GM18498 (cell line): Measurements from ENCODE around the gene ZFYVE21.
A peak's percentile ranks its signal among the peaks of the same experiment; 100 is the strongest.

Experiments
- ATAC-seq: cut with Tn5 transposase; IDR thresholded peaks from one replicate; pipeline ENCODE4 v1.9.1; 2021; ENCODE audit warnings: mild to moderate bottlenecking, moderate library complexity; ENCODE audit not compliant: unreplicated experiment

ZFYVE21 gene

GRCh38 chr14:103704708-103705107 is 10.9 kb upstream of the ZFYVE21 start:
- ATAC-seq: no peak

DNA sequence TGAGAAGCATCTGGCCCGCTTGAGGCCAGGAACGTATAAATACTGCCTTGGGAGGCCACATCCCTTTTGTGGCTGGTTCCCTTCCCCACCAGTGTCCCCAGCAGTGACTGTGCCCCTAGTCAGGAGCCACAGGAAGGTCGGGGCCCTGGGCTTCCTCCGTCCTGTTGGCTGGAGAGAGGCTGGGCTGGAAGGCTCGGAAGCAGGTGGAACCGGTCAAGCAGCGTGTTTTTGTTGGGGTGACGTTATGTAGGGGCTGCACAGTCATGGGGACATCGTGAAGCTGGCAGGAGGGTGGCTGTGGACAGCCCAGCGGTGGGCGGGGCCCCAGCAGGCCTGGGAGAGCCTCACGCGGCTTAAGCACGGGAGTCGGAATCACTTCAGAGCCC is 10.5 kb upstream of the ZFYVE21 start:
- no peak for ATAC-seq

- no peak for ATAC-seq
These were observed 9.9 kb upstream of the ZFYVE21 start for GRCh38 chr14:103705504-103706284.

- ATAC-seq: no peak
These were observed 8.9 kb upstream of the ZFYVE21 start for GRCh38 chr14:103706551-103707328.

DNA sequence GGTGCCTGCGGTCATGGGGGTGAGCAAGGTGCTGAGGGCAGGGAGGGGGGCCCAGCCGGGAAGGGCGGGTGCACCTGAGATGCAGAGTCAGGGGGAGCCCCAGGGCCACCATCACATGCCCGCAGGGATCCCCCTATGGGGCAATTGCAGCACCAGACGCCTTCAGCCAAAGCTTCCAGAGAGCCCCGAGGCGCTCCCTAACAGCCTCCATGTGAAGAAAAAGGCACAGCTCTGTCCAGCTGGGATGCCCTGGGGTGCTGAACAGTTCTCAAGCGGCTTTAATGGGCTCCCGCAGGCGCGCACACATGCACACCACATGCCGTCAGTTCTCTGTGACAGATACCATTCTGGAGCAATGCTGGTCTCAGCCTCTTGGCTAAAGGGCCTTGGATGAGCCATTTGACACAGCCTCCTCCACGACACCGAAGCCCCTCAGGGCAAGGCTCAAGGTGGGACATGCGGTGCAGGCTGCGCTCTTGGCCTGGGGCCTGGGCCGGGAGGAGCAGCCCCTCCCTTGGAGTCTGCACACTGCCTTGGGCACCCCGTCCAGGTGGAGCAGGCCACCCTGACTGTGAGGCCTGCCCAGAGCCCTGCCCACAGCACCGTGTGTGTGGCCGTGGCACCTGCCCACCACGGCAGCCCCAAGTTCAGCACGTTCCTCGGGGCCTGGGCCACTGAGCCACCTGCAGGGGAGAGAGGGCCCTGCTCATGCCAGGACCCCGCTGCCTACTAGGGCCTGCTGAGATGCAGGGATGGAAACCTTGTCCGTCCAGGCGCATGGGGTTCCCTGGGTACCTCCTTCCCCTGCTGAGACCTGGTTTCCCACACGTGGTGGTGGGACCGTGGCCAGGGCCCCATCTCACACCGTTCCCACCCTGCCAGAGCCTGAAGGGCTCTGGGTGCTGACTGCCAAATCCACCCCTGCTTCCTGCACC is 8.0 kb upstream of the ZFYVE21 start:
- ATAC-seq: no peak

DNA sequence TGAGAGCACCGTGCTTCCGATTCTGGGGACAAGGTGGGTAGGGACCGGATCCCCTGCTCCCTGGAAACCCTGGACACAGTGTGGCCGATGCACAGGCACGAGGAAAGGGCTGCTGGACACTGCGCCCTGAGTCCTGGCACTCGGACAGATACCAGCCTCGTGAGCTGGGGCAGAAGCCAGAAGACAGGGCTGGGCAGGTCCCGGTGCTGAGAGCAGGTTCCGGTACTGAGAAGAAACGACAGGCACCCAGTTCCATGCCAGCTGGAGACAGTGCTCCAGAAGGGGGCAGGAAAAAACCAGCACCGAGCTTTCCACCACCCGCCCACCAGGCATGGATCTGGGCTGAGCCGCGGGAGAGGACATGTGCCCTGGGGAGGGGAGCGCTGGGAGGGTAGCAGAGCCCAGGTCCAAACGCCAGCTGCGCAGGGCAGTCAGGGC is 6.8 kb upstream of the ZFYVE21 start:
- no peak for ATAC-seq

DNA sequence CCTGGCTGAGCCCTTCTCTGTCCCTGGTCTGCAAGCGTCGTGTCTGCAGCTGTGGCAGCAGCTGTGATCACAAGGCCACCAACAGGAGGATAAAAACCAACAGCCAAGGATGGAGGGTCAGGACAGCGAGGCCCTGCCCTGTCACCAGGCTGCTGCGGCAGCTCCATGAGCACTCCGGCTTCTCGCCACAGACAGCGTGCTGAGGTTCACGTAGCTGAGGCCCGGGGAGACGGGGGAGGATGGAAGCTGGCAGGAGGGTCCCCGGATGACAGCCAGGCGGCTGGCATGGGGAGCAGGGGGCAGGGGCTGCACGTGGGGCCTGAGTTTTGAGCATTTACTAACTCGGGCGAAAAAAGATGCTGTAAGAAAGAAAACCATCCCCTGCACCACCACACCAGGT is 5.8 kb upstream of the ZFYVE21 start:
- ATAC-seq: no peak

DNA sequence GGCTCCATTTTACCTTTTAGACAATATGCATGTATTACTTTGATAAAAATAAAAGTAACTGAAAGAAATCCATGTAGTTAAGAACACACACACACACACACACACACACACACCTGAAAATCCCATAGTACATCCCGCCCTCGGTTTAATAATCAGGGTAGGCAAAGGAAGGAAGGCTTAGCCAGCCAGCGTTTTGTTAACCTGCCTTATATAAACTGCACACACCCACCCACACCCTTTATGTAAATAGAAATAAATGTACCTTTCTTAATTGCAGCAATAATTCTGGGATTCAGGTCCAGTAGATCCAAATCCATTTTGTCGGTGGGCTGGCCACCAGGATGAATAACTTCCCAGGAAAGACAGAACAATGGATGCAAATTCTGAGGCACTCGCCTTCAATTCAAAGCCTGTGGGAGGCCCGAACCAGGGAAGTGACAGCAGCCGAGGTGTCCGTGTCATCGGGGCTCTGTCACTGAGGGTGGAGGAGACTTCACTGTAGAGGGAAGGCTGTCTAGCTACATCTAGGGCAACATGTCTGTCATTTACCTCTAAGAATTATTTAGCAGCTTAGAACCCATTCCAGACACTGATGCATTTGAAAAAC is 4.7 kb upstream of the ZFYVE21 start:
- ATAC-seq: no peak

DNA sequence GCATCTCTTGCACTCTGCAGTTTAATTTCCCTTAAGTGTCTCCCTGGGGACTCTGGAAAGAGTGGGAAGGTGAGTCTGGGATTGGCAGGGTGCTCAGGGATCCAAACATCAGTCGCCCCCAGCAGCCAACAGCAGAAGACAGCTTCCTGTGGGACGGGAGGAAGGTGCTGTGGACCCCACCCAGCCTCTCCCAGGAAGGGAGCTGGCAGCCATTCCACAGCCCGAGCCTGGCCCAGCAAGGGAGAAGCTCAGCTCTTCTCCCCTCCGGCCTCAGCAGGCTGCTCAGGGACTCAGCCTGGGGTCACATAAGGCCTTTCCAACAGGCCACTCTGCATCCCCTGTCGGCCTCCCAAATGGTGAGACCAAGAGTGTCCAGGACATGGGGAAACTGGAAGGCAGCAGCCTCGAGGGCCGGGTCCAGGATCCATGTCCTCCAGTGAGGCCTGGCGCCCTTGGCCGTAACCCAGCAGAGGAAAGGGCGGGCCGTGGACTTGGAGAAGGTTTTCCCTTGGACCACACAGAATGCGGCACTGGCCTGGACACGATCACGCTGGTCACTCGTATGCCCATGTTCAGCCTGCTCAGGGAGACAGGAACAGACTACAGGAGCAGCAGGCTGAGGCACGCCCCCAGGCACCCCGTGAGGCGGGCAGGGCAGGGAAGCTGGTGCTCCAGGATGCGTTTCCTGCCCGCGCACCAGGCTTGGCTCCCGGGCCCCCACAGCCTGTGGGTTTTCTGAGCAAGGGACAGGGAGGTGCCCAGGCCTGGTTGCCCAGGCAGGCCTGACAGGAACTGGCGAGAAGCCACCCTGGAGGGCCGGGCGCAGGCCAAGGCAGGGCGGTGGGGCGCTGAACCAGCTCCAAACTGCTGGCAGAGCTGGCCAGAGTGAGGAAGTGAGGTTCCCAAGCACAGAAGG is 3.8 kb upstream of the ZFYVE21 start:
- no peak for ATAC-seq

- ATAC-seq: no peak
These were observed 2.9 kb upstream of the ZFYVE21 start for GRCh38 chr14:103712633-103713247.

DNA sequence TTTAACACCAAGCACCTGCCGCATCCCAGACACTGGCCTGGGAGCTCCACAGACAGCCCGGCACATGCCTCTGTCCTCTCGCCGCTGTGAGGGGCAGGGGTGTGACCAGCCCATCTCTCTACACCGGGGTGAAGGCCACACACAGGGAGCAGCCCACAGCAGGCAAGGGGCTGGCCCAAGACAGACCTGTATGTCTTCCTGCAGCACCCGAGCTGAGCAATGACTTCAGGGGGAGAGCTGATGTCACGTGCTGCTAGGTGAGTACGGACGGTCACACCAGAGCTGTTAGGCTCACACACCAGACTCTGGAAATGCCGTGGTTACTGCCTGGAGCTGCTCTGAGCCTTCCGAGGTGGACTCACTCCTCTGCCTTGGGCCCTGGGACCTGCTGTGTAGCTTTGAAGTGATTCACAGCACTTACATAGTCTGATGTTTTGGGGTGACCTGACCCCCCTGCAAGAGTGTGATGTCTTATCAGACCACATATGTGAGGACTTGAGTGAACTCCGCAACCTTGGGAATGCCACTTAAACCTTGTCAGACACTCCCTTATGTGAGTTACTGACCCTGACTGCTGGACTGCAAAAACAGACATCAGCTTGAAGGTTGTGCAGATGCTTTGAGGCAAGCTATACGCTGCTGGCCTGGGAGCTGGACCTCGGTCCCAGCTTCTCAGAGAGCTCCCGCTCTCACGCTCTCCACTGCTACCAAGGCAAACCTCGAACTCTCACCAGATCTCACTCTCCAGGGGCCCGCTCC is 2.1 kb upstream of the ZFYVE21 start:
- ATAC-seq: no peak

DNA sequence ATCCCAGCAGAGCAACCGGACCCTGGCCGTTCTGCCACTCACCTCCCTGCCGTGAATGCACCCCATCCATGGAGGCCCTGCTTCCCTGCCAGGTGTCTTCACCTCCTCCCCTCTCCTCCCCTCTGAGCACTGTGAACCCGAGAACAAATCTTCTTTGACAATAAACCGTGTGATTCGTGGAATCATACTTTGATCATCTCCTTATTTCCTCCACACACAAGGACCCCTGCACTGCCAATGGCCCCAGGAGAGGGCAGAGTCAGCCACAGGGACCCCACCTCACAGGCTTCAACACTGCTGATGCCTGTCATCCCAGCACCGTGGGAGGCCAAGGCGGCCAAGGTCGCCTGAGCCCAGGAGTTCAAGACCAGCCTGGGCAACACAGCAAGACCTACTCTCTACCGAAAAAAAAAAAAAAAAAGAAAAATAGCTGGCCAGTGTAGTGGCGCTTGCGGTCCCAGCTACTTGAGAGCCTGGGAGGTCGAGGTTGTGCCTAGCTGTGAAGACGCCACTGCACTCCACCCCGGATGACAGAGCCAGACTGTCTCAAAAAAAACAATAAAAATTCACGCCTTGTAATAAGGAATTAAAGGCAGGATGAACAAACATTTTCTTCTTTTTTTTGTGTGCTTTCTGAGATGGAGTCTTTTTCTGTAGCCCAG is 1.4 kb upstream of the ZFYVE21 start:
- no peak for ATAC-seq

GRCh38 chr14:103716091-103716801 is 636 bp downstream of the ZFYVE21 start:
- ATAC-seq: peak; percentile 2

- no peak for ATAC-seq
These were observed 1.3 kb downstream of the ZFYVE21 start for GRCh38 chr14:103716899-103717411.

DNA sequence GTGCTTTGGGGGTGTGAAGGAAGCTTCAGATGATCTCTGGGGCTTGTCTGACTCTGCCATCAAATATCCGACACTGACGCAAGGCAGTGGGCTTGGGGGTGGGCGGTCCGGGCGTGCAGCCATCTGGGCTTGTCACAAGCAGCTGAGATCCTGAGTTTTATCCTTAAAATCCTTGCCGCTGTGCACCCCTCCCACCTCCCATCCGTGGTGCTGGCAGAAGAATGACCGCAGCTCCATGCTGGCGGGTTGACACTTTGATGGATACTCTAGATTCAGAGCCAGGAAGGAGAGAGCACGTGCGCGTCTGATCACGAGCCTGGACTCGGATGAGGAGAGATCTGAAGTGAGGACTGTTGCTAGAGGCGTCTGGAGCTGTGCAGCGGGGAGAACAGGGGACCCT is 3.0 kb downstream of the ZFYVE21 start:
- no peak for ATAC-seq

DNA sequence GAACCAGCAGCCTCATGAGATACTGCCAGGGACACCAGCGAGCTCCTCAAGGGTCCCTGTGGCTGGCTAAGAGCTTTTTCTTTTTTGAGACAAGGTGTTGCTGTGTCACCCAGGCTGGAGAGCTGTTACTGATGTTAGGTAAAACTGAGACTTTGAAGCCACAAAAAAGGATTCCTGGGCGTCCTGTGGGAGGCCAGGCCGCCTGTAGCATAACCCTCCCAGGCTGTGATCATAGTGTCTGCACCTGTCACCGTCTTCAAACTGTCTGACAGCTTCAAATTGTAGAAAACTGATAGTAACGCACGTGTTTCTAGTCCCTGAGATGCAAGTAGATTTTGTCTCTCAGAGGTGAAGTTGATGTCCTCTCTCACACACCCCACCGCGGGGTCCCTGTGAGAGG is 4.1 kb downstream of the ZFYVE21 start:
- no peak for ATAC-seq
